IPS-20b (cell line): Measurements from ENCODE around the gene MET.
"Not testable (repeated sequence)": the region's sequence is repeated elsewhere in the genome, so short reads cannot be mapped to it uniquely, and the experiment has no call there.

Experiments used
- H3K27ac ChIP-seq: one replicate; pipeline ENCODE4 v1.5.1; 2013; ENCODE audit warnings: low read length
- H3K27me3 ChIP-seq: 2 replicates; pipeline ENCODE4 v1.6.1; 2013; ENCODE audit warnings: mild to moderate bottlenecking, low read length, inconsistent platforms; ENCODE audit not compliant: insufficient read depth
- H3K36me3 ChIP-seq: 2 replicates; pipeline ENCODE4 v1.6.1; 2013; ENCODE audit warnings: low read depth, mild to moderate bottlenecking, inconsistent platforms, low read length, moderate library complexity; ENCODE audit not compliant: insufficient read depth
- H3K4me1 ChIP-seq: 2 replicates; pipeline ENCODE4 v1.6.1; 2013; ENCODE audit warnings: mild to moderate bottlenecking, control low read depth, inconsistent platforms, low read length, moderate library complexity; ENCODE audit not compliant: insufficient read depth
- H3K4me3 ChIP-seq: 2 replicates; pipeline ENCODE4 v1.5.1; 2013; ENCODE audit warnings: mild to moderate bottlenecking, low read length, inconsistent platforms
- H3K9ac ChIP-seq: 2 replicates; pipeline ENCODE4 v1.6.1; 2013; ENCODE audit warnings: low read depth, mild to moderate bottlenecking, inconsistent platforms, low read length, moderate library complexity
- H3K9me3 ChIP-seq: 2 replicates; pipeline ENCODE4 v1.6.1; 2013; ENCODE audit warnings: mild to moderate bottlenecking, low read depth, low read length, inconsistent platforms; ENCODE audit not compliant: insufficient read depth

The MET gene

DNA sequence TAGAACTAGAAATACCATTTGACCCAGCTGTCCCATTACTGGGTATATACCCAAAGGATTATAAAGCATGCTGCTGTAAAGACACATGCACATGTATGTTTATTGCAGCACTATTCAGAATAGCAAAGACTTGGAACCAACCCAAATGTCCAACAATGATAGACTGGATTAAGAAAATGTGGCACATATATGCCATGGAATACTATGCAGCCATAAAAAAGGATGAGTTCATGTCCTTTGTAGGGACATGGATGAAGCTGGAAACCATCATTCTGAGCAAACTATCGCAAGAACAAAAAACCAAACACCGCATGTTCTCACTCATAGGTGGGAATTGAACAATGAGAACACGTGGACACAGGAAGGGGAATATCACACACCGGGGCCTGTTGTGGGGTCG is 74.4 kb downstream of the MET start:
- H3K4me3 ChIP-seq, H3K36me3 ChIP-seq, H3K27ac ChIP-seq, H3K27me3 ChIP-seq, H3K9ac ChIP-seq, H3K9me3 ChIP-seq, H3K4me1 ChIP-seq: not testable (repeated sequence)

DNA sequence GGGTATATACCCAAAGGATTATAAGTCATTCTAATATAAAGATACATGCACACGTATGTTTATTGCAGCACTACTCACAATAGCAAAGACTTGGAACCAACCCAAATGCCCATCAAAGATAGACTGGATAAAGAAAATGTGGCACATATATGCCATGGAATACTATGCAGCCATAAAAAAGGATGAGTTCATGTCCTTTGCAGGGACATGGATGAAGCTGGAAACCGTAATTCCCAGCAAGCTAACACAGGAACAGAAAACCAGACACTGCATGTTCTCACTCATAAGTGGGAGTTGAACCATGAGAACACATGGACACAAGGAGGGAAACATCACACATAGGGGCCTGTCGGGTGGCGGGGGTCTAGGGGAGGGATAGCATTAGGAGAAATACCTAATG is 79.1 kb downstream of the MET start:
- H3K4me1 ChIP-seq, H3K4me3 ChIP-seq, H3K27ac ChIP-seq, H3K9me3 ChIP-seq, H3K9ac ChIP-seq, H3K36me3 ChIP-seq, H3K27me3 ChIP-seq: not testable (repeated sequence)

DNA sequence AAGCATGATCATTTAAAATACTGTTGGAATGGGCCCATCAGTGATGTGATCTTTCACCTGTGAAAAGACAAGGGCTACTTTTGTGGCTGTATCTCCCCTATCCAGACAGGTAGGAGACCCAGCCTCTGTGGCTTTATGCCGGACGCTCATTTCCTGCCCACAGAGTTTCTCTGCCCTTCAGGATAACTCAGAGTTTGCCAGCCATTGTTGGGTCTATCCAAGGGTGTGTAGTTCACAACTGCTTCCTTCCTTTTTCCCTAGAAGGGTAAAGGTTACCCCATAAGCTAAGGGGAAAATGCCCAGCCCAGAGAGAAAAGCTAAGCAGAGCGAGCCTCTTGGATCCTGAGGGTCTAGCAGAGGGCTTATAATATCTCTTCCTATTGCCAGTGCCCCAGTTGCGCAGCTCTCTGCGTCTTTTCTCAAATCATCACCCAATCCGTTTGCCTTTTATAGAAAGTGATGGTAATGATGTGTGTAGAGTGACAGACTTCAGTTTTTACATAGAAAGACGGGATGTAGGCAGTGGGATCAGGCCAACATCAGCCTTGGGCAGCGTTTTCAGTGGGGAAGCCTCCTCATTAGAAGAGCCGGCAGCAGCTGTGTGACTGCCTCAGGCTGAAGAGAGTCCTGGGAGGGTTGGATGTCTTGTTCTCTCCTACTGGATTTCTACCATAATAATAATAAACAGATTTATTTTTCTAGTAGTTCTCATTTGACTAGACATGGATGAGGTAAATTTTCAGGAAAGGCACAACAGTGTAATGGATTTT is 80.5 kb downstream of the MET start:
- H3K4me1 ChIP-seq: no peaks in the 10 kb centered on the region
- H3K27me3 ChIP-seq: no peaks in the 10 kb centered on the region
- no peaks in the 10 kb centered on the region for H3K9me3 ChIP-seq
- H3K9ac ChIP-seq: no peak overlapping the region
- H3K27ac ChIP-seq: no peak overlapping the region
- no peaks in the 10 kb centered on the region for H3K36me3 ChIP-seq
- H3K4me3 ChIP-seq: no peak overlapping the region

DNA sequence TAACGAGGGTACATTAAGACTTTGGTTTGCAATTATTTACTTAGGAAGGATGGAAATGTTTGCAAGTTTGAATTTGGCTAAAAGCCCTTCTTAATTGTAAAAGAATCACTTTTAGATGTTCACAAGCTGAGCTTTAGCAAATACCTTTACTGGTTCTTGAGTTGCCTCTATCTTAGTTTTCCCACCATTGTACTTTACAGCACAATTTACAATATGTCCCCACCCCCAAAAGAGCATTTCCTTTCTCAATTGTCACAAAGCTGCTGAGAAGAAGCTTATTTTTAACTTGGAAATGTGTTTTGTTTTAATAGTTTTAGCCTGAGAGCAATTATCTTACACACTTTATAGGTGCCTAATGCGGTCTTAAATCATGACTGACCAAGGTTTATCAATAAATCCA is 81.1 kb downstream of the MET start:
- no peaks in the 10 kb centered on the region for H3K36me3 ChIP-seq
- H3K27me3 ChIP-seq: no peaks in the 10 kb centered on the region
- no peak overlapping the region for H3K27ac ChIP-seq
- no peak overlapping the region for H3K4me3 ChIP-seq
- H3K4me1 ChIP-seq: no peaks in the 10 kb centered on the region
- H3K9me3 ChIP-seq: no peaks in the 10 kb centered on the region
- H3K9ac ChIP-seq: no peak overlapping the region

DNA sequence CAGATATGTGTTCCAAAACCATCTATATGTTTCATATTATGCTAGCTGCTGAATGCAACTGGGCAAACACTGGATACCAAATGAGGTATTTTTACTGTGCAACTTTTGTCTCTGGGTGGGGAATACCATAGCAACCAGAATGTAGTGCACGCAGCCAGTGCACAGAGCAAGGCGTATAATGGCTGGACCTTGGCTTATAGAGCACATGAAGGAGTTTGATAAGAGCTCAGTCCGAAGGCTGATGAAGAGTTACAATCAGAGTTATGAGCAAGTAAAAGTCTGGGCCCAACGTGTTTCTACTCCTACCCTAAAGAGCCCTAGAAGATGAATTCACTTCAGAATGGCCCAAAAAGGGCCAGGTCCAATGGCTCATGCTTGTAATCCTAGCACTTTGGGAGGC is 82.2 kb downstream of the MET start:
- no peak overlapping the region for H3K9ac ChIP-seq
- H3K4me3 ChIP-seq: no peak overlapping the region
- H3K4me1 ChIP-seq: no peaks in the 10 kb centered on the region
- no peaks in the 10 kb centered on the region for H3K27me3 ChIP-seq
- H3K9me3 ChIP-seq: no peaks in the 10 kb centered on the region
- no peak overlapping the region for H3K27ac ChIP-seq
- no peaks in the 10 kb centered on the region for H3K36me3 ChIP-seq

DNA sequence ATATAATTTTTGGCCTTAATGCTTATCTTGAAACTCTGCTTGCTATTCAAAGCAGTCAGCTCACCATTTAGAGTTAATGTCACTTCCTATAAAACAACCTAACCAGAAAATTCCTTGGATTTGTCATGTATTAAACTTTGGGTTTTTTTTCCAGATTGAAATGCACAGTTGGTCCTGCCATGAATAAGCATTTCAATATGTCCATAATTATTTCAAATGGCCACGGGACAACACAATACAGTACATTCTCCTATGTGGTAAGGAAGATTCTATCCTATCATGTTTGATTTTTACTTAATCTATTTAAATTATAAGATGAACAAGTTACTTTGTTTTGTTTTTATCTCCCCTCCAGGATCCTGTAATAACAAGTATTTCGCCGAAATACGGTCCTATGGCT is 85.3 kb downstream of the MET start:
- no peaks in the 10 kb centered on the region for H3K36me3 ChIP-seq
- H3K9me3 ChIP-seq: no peaks in the 10 kb centered on the region
- H3K4me1 ChIP-seq: no peaks in the 10 kb centered on the region
- no peak overlapping the region for H3K9ac ChIP-seq
- H3K27ac ChIP-seq: no peak overlapping the region
- no peaks in the 10 kb centered on the region for H3K27me3 ChIP-seq
- no peak overlapping the region for H3K4me3 ChIP-seq

DNA sequence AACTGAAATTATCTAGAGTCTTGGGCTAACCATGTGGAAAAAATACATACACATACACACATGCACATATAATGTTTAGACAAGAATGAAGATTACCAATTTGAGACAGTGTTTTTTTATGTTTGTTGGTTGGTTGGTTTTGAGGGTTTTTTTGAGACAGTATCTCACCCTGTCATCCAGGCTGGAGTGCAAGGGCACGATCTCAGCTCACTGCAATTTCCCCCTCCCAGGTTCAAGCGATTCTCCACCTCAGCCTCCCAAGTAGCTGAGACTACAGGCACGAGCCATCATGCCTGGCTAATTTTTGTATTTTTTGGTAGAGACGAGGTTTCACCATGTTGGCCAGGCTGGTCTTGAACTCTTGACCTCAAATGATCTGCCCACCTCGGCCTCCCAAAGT is 87.6 kb downstream of the MET start:
- not testable (repeated sequence) for H3K9ac ChIP-seq, H3K4me1 ChIP-seq, H3K36me3 ChIP-seq, H3K27ac ChIP-seq, H3K4me3 ChIP-seq, H3K27me3 ChIP-seq, H3K9me3 ChIP-seq

DNA sequence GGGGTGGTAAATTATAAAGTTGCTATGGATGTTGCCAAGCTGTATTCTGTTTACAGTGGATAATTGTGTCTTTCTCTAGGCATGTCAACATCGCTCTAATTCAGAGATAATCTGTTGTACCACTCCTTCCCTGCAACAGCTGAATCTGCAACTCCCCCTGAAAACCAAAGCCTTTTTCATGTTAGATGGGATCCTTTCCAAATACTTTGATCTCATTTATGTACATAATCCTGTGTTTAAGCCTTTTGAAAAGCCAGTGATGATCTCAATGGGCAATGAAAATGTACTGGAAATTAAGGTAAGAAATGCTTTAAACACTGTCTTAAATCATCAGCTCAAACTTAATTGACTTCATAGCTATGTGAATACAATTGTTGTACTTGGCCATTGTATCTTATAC is 91.0 kb downstream of the MET start:
- H3K27me3 ChIP-seq: no peaks in the 10 kb centered on the region

DNA sequence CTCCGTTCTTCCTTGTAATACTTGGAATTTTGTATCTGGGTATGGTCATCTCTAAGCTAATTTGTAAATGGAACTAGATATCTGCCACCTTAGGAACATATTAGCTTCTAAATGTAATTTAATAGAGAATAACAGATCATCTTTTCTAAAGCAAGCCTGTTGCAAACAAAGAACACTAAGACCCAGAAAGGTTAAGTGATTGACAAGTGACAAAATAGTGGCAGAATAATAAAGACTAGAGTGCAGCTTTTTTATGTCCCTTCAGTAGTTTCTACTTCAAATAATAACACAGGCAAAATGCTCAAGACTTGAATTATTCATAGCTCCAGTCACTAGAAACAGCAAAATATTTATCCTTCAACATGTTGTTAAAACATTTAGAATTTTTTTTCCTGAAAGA is 91.7 kb downstream of the MET start:
- no peak overlapping the region for H3K27ac ChIP-seq
- H3K36me3 ChIP-seq: no peaks in the 10 kb centered on the region
- no peaks in the 10 kb centered on the region for H3K27me3 ChIP-seq
- H3K4me1 ChIP-seq: no peaks in the 10 kb centered on the region
- H3K9ac ChIP-seq: no peak overlapping the region
- H3K9me3 ChIP-seq: no peaks in the 10 kb centered on the region
- no peak overlapping the region for H3K4me3 ChIP-seq

More for the DNA sequence above, 91.0 kb downstream of the MET start:
- H3K9me3 ChIP-seq: no peaks in the 10 kb centered on the region
- no peaks in the 10 kb centered on the region for H3K4me1 ChIP-seq
- H3K27ac ChIP-seq: no peak overlapping the region
- H3K36me3 ChIP-seq: no peaks in the 10 kb centered on the region
- no peak overlapping the region for H3K4me3 ChIP-seq
- H3K9ac ChIP-seq: no peak overlapping the region

DNA sequence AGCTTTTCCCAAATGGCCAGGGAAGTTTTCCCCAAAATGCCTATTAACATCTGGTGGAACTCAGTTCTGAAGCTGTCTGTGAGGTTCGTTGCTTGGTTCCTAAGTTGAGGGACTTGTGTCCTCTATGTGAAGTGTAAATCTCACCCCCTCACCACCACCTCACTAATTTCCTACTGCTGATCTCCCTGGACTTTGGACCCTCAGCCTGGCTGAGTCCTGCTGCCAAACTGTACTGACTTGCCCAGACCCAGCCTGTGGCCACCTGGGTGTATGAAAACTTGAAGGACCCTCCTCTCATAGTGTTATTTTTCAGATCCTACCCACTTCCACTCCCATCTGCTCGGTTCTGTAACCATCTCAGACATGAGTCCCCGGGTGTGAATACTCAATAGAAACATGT is 94.9 kb downstream of the MET start:
- no peaks in the 10 kb centered on the region for H3K4me1 ChIP-seq
- no peak overlapping the region for H3K9ac ChIP-seq
- H3K27me3 ChIP-seq: peaks cover 8% of the 10 kb centered on the region; the same call in 1 of the 2 replicates
- no peak overlapping the region for H3K27ac ChIP-seq
- no peaks in the 10 kb centered on the region for H3K9me3 ChIP-seq
- no peak overlapping the region for H3K4me3 ChIP-seq
- H3K36me3 ChIP-seq: no peaks in the 10 kb centered on the region

DNA sequence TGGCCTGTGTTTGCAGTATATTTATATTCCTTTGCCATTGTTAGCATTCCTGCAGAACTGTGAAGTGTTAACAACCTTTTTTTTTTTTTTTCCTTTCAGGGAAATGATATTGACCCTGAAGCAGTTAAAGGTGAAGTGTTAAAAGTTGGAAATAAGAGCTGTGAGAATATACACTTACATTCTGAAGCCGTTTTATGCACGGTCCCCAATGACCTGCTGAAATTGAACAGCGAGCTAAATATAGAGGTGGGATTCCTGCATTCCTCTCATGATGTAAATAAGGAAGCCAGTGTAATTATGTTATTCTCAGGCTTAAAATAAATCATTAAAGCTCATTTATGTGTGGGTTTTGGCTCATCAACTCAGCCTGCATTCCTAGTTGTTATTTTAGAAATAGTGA is 97.5 kb downstream of the MET start:
- Histone ChIP-seq H3K4me3 (no peak overlapping the region), H3K4me1 (no peaks in the 10 kb centered on the region), H3K9ac (no peak overlapping the region), H3K27ac (no peak overlapping the region), H3K27me3 (peaks cover 34% of the 10 kb centered on the region), H3K9me3 (no peaks in the 10 kb centered on the region), H3K36me3 (no peaks in the 10 kb centered on the region)

DNA sequence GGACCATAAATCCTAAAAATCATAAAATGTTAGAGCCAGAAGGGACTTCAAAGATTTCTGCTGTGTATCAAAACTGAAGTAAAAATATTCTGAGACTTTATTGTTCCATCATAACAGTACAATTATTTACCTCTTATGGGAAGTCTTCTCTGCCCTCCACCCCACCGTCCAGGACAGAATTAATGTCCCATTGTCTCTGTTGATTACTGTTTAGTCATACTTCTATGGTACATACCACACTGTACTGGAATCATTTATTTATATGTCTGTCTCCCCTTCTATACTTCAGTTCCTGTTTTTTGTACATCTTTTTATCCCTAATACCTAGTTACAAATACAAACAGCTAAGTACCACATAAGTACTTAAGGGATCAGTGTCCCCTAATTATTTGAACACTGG is 98.9 kb downstream of the MET start:
- no peak overlapping the region for H3K9ac ChIP-seq
- no peaks in the 10 kb centered on the region for H3K9me3 ChIP-seq
- no peak overlapping the region for H3K4me3 ChIP-seq
- H3K4me1 ChIP-seq: no peaks in the 10 kb centered on the region
- no peak overlapping the region for H3K27ac ChIP-seq
- peaks cover 44% of the 10 kb centered on the region for H3K27me3 ChIP-seq
- no peaks in the 10 kb centered on the region for H3K36me3 ChIP-seq
